GM18505 (cell line): Measurements from ENCODE around the gene ING4.

Experiments
- ATAC-seq: cut with Tn5 transposase; IDR thresholded peaks from one replicate; pipeline ENCODE4 v1.9.1; 2021; ENCODE audit not compliant: unreplicated experiment
- POLR2A ChIP-seq: IDR thresholded peaks from 4 replicates; pipeline ENCODE4 v1.6.1; 2011; ENCODE audit warnings: borderline replicate concordance; ENCODE audit not compliant: insufficient read depth, insufficient read length; ENCODE audit errors: extremely low read depth

ING4 gene

DNA sequence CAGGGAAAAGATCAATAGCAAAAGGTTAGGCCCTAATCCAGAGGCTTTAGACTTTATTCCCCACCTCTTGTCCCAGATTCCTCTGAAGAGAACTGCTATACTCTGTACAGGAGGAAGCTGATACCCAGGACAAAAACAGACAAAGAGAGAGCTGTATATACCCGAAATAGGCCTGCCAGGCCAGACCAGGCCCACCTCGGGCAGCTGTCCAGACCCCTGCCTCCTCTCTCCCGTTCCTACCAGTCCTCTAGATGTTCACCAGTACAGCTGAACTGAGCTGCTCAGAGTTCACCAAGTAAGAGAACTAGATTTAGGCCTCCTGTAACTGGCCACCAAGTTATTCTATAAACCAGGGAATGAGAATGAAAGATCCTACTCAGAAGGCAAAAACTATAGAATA lies 60.4 kb downstream of the ING4 start:
- no peak for TF ChIP-seq POLR2A

More for the DNA sequence above, 60.4 kb downstream of the ING4 start:
- ATAC-seq, result no peak
